GM21576 (cell line): Measurements from ENCODE around the gene VPS9D1.
"Not testable (repeated sequence)": the region's sequence is repeated elsewhere in the genome, so short reads cannot be mapped to it uniquely, and the experiment has no call there.

ENCODE experiments used
- ATAC-seq: cut with Tn5 transposase; IDR thresholded peaks from one replicate; pipeline ENCODE4 v1.9.1; 2021; ENCODE audit warnings: mild to moderate bottlenecking, moderate library complexity; ENCODE audit not compliant: unreplicated experiment

Gene VPS9D1

DNA sequence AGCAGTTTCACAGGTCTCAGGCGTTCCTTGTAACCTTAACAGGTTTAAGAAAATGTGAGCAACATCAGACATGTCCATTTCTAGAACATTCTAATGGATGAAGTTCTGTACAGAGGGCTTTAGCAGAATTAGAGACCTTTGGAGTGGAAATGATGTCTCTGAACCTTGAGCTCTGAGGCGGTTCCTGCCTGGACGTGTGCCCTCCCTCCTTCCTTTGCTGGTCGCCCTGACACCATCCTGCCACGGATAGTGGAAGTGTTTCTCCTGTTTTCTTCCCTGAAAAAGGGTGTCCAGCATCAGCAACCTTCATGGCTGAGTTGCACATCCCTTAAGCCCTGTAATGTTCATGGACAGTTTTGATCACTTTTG lies 51.9 kb downstream of the VPS9D1 start:
- ATAC-seq: no peak

DNA sequence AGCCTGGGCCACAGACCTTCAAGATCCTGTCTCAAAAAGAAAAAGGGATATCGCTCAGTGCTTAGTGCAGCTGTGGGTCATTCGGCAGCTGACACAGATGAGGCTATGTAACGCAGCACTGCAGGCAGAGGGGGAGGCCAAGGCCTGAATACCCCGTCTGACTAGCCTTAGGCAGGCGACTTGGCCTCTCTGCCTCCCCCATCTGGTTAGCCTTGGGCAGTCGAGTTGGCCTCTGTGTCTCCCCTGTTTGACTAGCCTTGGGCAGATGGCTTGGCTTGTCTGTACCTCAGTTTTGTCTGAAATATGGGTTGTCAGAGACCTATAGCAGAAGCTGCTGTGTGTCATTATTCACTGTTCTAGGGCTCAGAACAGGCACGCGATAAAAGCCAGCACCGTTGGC lies 53.1 kb downstream of the VPS9D1 start:
- ATAC-seq: no peak

DNA sequence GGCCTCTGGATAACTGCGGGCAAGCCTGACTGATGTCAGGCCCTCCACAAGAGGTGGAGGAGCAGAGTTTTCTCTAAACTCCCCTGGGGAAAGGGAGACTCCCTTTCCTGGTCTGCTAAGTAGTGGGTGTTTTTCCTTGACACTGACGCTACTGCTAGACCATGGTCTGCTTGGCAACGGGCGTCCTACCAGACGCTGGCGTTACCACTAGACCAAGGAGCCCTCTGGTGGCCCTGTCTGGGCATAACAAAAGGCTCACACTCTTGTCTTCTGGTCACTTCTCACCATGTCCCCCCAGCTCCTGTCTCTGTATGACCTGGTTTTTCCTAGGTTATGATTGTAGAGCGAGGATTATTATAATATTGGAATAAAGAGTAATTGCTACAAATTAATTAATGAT lies 53.7 kb downstream of the VPS9D1 start:
- ATAC-seq: not testable (repeated sequence)

GRCh38 chr16:89664238-89664637 lies 56.5 kb downstream of the VPS9D1 start:
- not testable (repeated sequence) for ATAC-seq

- ATAC-seq: no peak
These were observed 59.5 kb downstream of the VPS9D1 start for GRCh38 chr16:89661215-89661614.

DNA sequence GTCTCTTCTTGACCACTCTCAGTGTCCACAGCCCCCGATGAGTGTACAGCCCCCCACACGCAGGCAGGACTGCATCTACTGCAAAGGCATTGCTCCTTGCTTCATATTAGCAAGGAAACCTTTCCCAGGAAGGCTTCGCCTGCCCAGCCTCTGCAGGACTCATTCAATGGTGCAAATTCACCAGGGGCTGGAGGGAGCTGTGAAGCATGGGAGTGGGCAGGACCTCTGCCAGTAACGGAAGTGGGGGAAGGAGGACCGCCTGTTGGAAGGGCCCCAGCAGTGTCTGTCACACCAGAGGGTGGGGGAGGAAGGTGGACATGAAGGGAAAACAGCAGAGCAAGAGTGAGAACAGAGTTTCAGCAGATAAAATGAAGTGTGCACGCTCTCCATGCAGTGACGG lies 60.6 kb downstream of the VPS9D1 start:
- ATAC-seq: no peak

DNA sequence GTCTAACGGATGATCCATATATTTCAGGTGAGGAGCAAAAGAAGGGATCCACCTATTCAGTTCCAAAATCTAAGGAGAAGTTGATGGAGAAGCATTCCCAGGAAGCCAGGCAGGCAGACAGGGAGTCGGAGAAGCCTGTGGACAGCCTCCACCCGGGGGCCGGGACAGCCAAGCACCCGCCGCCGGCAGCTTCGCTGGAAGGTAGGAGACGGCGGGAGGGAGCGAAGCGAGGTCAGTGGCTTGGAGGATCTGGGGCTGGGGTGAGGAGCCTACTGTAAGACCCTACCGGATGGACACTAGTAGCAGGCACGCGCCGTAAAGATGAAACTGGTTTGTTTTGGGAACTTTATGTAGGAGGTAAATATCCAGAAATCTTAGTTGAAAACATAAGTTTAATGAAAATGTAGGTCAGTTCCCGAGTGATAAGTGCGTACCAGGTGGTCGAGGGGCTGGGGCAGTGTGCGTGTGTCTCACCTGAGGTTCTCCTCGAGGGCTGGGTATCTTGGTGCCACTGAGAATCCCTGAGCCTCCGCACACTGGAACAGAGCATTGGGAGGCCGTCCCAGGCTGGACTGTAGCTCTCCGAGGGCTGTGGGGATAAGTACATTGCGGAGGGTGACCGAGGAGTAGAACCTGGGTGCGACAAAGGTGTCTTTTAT lies 62.3 kb downstream of the VPS9D1 start:
- no peak for ATAC-seq

DNA sequence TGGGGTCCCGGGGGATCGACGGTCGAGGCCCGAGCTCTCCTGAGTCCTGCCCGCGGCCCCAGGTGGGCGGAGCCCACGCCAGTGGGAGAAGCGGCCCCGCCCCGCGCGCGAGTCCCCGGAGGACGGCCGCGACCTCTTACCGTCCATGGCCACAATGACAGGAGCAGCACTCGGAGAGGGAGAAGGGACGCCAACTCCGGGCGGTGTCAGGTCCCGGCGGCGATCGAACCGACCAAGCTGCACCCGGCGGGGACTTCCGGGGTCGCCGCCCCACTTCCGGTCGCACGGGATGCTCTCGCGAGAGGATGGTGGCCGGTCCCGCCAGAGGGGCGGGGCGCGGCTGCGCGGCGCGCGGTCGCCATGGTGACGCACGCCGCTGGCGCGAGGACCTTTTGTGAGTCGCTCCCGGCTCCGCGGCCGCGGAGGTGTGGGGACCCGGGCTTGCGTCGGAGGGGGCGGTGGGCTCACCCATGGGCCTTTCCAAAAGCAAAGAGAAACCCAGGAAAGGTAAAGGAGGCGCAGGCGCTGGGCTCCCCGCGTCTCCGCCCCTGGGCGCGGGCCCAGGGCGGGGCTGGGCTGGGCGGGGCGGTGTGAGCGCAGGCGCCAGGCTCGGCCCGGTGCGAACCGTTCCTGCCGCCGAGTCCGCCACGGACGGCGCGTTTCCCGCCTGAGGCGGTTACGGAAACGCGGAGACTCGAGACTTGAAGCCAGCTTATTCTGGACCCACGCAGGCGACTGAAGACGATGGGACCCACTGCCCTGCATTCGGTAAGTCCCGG lies 63.1 kb downstream of the VPS9D1 start, which contains the start of the genes CHMP1A and SPATA33:
CHMP1A (minus strand) TSS at position 267 of the 779 bp plus-strand sequence; CDS start at position 147, 120 bp downstream.
SPATA33 (plus strand) TSS at position 395 of the 779 bp plus-strand sequence; CDS start at position 471, 76 bp downstream.
- peak; percentile 88 for ATAC-seq
